ENCODE data around the gene PSAT1. TPM values are rescaled to one million over a fixed set of nuclear protein-coding genes. Genes with fewer than 3 reads are reported as not detected.

The PSAT1 gene
- total RNA-seq, 1 donor = 0.42 TPM

DNA sequence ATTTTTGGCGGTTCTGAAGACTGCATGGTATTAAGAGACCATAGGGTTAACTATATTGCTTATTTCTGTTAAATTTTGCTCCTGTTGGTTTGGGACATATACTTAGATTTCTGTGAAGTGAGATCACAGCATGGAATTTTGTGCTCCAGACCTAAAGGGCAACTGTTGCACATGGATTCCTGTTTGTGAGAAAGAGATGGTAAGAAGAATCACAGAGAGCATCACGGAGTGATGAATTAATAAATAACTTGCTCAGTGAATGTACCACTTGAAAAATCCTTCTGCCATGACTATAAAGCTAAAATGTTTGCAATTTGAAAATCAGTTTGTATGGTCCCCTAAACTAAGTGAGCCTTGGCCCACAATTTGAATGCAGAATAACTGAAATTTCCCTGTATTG is 4.5 kb downstream of the PSAT1 start:
- Histone ChIP-seq H3K9me3 (ENCODE audit: low read depth, low read length) (no peaks in the 10 kb centered on the region), H3K4me3 (ENCODE audit: low read length) (no peak overlapping the region), H3K4me1 (ENCODE audit: insufficient read depth, low read length) (peaks cover 21% of the 10 kb centered on the region), H3K27me3 (ENCODE audit: insufficient read depth, low read length) (peaks cover 17% of the 10 kb centered on the region)

DNA sequence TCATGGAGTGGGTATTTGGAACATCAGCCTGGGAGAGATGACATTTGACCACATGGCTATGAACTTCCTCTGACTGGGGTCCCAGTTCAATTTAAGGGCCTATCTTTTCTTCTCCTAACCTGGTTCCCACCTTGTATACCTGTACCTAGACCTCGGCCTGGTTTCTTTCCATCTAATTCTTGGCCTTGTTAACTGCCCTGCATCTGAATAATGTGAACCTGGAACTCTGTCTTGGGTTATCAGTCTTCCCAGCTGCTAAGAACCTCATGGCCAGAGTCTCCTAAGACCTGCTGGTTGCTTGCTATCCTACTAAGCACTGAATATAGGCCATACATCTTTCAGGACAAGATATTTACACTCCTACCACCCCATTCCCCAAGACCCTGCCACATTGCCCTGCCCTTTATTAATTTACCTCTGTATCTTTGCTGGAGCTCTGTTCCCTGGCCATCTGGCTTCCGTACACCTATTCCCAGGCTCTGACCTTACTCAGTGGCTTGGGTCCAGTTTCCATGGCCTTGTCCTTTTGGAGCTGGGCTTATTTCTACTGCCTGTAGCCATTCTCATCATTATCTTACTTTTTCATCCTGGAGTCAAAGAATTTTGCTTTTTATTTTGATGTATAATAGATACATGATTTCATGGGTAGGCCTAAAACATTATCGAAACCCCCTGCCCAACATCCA is 6.6 kb downstream of the PSAT1 start:
- no peaks in the 10 kb centered on the region for H3K9me3 ChIP-seq (ENCODE audit: low read depth, low read length)
- peaks cover 6% of the 10 kb centered on the region for H3K27me3 ChIP-seq (ENCODE audit: insufficient read depth, low read length)
- H3K4me3 ChIP-seq (ENCODE audit: low read length) = no peak overlapping the region
- peaks cover 3% of the 10 kb centered on the region for H3K4me1 ChIP-seq (ENCODE audit: insufficient read depth, low read length)

DNA sequence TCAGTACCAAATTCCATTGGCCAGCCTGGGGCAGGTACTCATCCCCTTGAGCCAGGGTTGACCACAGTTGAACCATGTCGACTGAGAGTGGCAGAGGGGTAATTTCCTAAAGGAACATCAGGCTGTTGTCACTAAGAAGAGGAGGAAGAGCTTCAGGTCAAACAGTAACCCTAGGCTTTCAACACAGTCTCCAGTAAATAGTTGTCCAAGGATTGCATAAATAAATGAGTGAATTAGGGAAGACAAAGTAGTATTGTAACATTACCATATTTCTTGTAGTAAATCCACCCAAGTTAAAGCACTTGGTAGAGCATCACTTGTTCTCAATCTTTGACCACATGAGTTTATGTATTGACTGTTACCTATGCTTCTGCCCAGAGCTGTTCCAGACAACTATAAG is 7.4 kb downstream of the PSAT1 start:
- Histone ChIP-seq H3K9me3 (ENCODE audit: low read depth, low read length) (no peaks in the 10 kb centered on the region), H3K4me3 (ENCODE audit: low read length) (no peak overlapping the region), H3K27me3 (ENCODE audit: insufficient read depth, low read length) (no peaks in the 10 kb centered on the region), H3K4me1 (ENCODE audit: insufficient read depth, low read length) (peaks cover 3% of the 10 kb centered on the region)

DNA sequence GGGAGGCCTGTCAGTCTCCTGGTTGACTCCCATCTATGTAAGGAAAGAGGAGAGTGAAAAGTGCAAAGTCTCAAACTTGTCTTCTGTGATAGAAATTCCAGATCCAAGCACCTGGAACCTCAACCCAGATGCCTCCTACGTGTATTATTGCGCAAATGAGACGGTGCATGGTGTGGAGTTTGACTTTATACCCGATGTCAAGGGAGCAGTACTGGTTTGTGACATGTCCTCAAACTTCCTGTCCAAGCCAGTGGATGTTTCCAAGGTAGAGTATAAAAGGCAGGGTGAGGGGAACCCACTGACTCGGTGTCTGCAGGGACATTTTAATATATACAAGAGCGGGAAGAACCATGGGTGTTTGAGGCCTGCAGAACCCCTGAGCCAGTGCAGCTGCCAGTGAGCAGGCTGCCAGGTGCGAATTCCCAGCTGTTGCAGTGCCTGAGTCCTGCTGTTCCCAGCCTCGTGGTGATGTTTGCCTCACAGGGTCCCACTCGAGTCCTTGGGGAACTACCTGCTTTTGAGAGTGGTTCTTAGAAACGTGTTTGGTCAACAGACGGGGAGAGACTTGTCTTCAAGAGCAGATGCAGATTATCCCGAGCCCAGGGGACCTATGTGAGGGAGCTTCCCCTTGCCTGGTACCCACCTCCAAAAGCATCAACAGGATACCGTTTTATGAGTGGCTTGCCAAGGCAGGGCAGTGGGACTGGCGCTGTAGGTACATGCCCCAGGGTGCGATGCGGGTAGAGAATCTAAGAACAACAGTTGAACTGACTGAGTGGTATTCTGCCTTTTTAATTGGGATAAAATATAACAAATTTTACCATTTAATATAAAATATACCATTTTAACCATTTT is 9.5 kb downstream of the PSAT1 start:
- H3K9me3 ChIP-seq (ENCODE audit: low read depth, low read length) = no peaks in the 10 kb centered on the region
- H3K27me3 ChIP-seq (ENCODE audit: insufficient read depth, low read length) = no peaks in the 10 kb centered on the region
- H3K4me1 ChIP-seq (ENCODE audit: insufficient read depth, low read length) = peaks cover 3% of the 10 kb centered on the region
- H3K4me3 ChIP-seq (ENCODE audit: low read length) = no peak overlapping the region

DNA sequence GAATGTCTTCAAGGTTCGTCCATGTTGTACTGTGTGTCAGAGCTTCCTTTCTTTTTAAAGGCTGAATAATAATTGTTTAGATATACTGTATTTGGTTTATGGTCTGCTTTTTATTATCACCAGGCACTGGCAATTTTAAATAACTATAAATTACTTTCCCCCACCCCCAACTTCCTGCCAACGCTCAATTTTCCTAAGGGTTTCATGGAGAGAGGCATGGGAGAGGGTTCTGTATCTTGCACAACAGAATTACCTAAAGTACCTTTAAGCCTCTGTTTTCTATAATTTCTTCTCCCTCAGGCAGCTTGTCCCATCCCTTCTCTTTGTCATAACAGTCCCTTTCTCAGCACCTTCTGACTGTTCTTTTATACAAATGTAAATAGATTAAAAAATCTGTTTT is 10.4 kb downstream of the PSAT1 start:
- H3K27me3 ChIP-seq (ENCODE audit: insufficient read depth, low read length) = no peaks in the 10 kb centered on the region
- H3K4me3 ChIP-seq (ENCODE audit: low read length) = no peak overlapping the region
- no peaks in the 10 kb centered on the region for H3K9me3 ChIP-seq (ENCODE audit: low read depth, low read length)
- H3K4me1 ChIP-seq (ENCODE audit: insufficient read depth, low read length) = peaks cover 3% of the 10 kb centered on the region

DNA sequence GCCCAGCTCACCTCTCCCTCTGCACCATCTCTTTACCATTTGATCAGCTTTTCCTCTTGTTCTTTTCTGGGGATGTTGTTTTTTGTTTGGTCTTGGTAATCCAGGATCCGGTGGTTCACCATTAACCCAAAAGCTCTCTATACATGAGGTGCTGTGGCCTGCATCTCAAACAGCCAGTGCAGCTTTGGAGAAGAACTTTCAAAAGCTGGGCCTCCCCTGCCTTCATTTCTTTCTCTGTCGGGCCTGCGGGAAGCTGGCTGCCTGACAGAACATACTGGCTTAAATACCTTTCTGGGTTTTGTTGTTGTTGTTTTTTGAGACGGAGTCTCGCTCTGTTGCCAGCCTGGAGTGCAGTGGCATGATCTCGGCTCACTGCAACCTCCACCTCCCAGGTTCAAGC is 12.1 kb downstream of the PSAT1 start:
- peaks cover 2% of the 10 kb centered on the region for H3K4me1 ChIP-seq (ENCODE audit: insufficient read depth, low read length)
- no peaks in the 10 kb centered on the region for H3K27me3 ChIP-seq (ENCODE audit: insufficient read depth, low read length)
- H3K9me3 ChIP-seq (ENCODE audit: low read depth, low read length) = no peaks in the 10 kb centered on the region
- H3K4me3 ChIP-seq (ENCODE audit: low read length) = no peak overlapping the region

DNA sequence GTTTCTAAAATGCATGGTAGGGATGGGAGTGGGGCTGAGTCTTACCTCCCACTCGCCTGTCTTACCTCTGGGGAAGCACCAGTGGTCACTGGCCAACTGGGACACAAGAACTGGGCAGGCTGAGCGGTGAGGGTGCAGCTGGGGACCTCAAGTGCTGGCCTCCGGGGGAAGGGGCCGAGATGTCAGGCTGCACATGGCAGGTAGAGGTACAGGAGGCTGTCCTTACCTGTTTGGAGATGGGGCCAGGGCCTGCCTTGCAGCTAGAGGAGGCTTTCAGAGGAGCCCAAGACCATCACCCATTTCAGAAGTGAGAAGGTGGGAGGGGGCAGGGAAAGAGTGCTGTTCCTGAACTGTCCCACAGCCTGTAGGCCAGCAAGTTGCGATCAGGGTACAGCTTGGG is 14.2 kb downstream of the PSAT1 start:
- H3K27me3 ChIP-seq (ENCODE audit: insufficient read depth, low read length) = no peaks in the 10 kb centered on the region
- H3K9me3 ChIP-seq (ENCODE audit: low read depth, low read length) = no peaks in the 10 kb centered on the region
- no peak overlapping the region for H3K4me3 ChIP-seq (ENCODE audit: low read length)
- no peaks in the 10 kb centered on the region for H3K4me1 ChIP-seq (ENCODE audit: insufficient read depth, low read length)

DNA sequence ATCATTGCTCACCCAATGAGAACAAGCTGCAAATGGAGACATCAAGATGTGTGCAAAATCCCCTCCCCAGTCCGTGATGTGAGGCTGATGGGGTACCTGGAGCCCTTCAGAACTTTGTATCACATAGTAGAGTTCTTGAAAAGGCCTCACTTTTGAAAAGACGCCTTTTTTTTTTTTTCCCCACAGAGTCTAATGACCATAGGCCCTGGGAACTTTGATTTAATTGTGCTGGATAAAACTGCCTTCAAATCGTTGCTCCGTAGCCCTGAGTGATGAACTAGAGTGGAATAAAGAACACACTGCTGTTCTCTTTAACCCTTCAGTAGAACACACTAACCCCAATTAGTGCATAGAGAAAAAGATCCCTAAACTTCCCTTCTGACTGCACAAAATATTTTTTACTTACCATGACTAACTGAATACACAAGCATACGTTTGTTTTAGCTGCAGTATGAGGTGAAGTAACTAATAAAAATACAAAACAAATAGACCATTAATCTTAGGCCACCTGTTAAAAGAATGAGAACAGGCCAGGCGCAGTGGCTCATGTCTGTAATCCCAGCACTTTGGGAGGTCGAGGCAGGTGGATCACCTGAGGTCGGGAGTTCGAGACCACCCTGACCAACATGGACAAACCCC is 15.1 kb downstream of the PSAT1 start:
- no peaks in the 10 kb centered on the region for H3K9me3 ChIP-seq (ENCODE audit: low read depth, low read length)
- no peak overlapping the region for H3K4me3 ChIP-seq (ENCODE audit: low read length)
- no peaks in the 10 kb centered on the region for H3K27me3 ChIP-seq (ENCODE audit: insufficient read depth, low read length)
- no peaks in the 10 kb centered on the region for H3K4me1 ChIP-seq (ENCODE audit: insufficient read depth, low read length)

DNA sequence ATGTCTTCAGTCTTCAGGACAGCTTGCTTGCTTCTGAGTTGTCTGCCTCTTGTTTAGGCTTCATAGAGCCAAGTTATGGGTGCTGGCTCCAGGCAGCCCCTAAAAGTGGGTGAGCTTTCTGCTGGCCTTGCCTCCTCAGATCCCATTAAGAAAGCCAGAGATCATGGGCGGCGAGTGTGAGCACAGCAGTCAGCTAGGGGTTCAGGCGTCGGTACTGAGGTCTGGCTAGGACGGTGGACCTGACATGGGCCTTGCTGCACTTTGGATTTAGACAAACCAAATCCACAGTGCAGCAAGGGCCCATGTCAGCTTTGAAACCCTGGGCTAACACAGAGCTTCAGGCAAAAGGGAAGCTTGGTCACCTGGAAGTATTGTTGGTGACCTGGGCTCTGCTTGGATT is 17.6 kb downstream of the PSAT1 start:
- no peaks in the 10 kb centered on the region for H3K27me3 ChIP-seq (ENCODE audit: insufficient read depth, low read length)
- no peaks in the 10 kb centered on the region for H3K9me3 ChIP-seq (ENCODE audit: low read depth, low read length)
- no peak overlapping the region for H3K4me3 ChIP-seq (ENCODE audit: low read length)
- H3K4me1 ChIP-seq (ENCODE audit: insufficient read depth, low read length) = no peaks in the 10 kb centered on the region

DNA sequence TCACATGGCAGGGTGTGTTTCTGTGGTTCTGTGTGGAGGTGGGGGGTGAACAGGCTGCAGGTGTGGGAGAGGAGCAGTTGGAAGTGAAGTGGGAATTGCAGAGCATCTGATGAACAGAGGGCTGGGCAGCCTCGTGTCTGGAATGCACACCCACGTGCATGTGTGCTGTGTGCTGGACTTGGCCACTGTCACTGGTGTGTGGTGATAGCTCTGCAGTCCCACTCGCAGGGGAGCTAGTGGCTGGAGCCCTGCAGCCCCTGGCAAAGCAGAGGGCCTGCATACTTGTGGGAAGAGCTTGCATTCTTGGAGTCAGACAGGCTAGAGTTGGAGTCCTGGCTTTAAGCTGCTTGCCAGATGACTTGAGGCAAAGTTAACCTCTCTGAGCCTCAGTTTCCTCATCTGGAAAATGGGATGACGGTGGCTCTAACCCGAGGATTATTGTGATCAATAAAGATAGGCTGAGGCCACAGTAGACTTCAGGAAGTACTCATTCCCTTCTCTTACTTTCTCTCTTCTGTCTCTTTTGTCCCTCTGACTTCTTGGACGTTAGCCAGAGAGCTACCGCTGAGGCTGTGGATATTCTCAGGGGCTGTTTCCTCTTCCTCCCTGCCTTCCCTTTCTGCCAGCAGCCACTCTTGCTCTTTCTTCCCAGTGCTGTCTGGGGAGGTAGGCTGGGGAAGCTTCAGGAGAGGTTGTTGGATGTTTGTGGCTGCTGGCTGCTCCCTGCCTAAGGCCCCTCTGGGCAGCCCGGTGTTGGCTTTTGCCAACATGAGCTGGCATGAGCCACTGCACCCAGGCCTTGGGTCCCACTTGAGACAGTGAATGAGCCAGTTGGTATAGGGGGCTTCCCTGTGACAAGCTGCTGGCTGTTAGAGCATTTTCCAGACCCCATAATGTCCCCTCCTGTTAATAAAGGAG is 18.3 kb downstream of the PSAT1 start:
- H3K4me1 ChIP-seq (ENCODE audit: insufficient read depth, low read length) = no peaks in the 10 kb centered on the region
- no peaks in the 10 kb centered on the region for H3K9me3 ChIP-seq (ENCODE audit: low read depth, low read length)
- H3K27me3 ChIP-seq (ENCODE audit: insufficient read depth, low read length) = no peaks in the 10 kb centered on the region
- H3K4me3 ChIP-seq (ENCODE audit: low read length) = no peak overlapping the region

DNA sequence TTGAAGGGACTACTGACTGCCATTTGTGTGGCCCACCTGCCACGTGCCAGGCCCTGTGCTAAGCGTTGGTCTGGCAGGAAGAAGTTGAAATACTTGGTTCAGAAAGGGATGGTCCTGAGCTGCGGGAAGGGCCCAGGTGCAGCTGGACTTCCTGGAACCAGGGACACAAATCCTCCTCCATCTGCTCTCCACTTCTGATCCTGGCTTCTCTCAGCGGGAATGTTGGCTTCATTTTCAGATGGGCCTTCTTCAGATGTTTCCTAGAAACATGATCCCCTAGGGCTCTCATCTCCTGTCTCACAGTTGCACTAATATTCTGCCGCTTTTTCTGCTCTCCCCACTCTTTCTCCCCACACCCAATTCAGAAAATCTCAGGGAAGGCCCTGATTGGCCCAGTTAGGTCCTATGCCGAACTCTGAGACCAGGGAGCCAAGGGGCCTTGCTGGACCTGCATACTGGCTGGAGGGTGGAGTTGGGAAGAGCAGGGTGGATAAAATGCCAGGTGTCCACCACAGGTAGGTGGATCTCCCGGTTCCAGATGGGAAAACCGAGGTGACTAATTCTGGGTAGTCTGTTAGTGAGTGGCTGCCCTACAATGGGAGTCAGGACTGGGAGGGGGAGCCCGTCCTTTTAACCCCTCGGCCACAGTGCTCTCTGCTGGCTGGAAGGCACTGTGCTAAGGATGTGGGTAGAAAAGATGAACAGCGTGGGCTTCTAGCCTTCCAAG is 19.4 kb downstream of the PSAT1 start:
- Histone ChIP-seq H3K4me1 (ENCODE audit: insufficient read depth, low read length) (no peaks in the 10 kb centered on the region), H3K9me3 (ENCODE audit: low read depth, low read length) (no peaks in the 10 kb centered on the region), H3K27me3 (ENCODE audit: insufficient read depth, low read length) (no peaks in the 10 kb centered on the region), H3K4me3 (ENCODE audit: low read length) (no peak overlapping the region)

DNA sequence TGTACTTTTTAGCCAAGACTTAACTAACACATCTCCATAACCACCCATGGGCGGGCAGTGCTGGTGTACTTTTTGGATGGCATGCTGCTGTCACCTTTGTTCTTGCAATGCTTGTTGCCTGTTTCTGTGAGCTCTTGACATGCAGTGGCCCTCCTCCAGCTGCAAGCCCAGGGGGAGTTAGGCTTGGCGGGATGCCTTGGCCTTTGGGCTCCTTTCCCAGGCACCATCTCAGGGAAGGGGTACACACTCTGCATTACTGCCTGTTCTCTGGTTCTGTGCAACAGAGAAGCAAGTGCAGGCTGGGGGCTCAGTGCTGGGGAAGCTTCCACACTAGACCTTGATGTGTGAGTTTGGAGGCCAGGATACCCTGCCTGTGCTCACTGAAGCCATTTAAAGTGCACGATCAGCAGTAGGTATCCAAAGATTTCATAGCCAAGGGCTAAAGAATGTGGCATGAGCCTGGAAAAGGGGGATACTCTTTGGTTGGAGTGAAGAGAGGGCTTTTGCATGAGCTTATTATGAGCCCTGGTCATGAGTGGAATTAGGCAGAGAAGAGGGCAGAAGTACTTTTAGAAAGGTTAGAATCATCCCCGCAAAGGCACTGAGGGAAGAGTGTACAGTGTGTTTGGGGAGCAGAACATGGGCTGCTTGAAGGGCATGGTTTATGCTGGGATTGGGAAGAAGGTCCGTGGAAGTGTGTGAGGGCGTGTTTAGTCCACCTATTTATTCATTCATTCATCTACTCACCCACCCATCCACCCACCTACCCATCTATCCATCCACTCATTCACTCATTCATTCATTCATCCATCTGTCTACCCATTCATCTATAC is 22.5 kb downstream of the PSAT1 start:
- Histone ChIP-seq H3K4me1 (ENCODE audit: insufficient read depth, low read length) (no peaks in the 10 kb centered on the region), H3K27me3 (ENCODE audit: insufficient read depth, low read length) (no peaks in the 10 kb centered on the region), H3K4me3 (ENCODE audit: low read length) (no peak overlapping the region), H3K9me3 (ENCODE audit: low read depth, low read length) (no peaks in the 10 kb centered on the region)

DNA sequence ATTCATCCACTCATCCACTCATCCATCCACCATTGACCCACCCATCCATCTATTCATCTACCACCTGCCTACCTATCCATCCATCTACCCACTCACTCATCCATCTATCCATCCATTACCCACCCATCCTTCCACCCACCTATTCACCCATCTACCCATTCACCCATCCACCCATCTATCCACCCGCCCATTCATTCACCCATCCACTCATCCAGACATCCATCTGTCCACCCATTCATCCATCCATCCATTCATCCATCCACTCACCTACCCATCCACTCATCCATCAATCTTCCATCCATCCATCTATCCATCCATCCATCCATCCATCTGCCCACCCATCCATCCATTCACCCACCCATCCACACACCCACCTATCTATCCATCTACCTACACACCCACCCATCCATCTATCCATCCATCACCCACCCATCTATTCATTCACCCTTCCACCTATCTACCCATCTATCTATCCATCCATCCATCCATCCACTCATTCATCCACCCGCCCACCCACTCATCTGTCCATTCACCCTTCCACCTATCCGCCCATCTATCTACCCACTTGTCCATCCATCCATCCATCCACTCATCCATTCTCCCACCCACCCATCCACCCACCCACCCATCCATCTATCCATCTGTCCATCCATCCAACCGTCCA is 23.2 kb downstream of the PSAT1 start:
- Histone ChIP-seq H3K27me3 (ENCODE audit: insufficient read depth, low read length) (no peaks in the 10 kb centered on the region), H3K4me3 (ENCODE audit: low read length) (no peak overlapping the region), H3K9me3 (ENCODE audit: low read depth, low read length) (no peaks in the 10 kb centered on the region), H3K4me1 (ENCODE audit: insufficient read depth, low read length) (no peaks in the 10 kb centered on the region)

All from mononuclear cell (primary cell).